HG03066 (cell line): Measurements from ENCODE around the gene PAPSS1.
"Not testable (repeated sequence)": the region's sequence is repeated elsewhere in the genome, so short reads cannot be mapped to it uniquely, and the experiment has no call there.

Source experiments
- ATAC-seq: cut with Tn5 transposase; IDR thresholded peaks from one replicate; pipeline ENCODE4 v1.9.1; 2021; ENCODE audit warnings: low read depth; ENCODE audit not compliant: unreplicated experiment

The PAPSS1 gene

GRCh38 chr4:107719922-107720722 is at the start of gene PAPSS1:
PAPSS1 (minus strand) TSS chr4:107720234; CDS start chr4:107720179, 55 bp downstream.
- ATAC-seq: peak; percentile 83

DNA sequence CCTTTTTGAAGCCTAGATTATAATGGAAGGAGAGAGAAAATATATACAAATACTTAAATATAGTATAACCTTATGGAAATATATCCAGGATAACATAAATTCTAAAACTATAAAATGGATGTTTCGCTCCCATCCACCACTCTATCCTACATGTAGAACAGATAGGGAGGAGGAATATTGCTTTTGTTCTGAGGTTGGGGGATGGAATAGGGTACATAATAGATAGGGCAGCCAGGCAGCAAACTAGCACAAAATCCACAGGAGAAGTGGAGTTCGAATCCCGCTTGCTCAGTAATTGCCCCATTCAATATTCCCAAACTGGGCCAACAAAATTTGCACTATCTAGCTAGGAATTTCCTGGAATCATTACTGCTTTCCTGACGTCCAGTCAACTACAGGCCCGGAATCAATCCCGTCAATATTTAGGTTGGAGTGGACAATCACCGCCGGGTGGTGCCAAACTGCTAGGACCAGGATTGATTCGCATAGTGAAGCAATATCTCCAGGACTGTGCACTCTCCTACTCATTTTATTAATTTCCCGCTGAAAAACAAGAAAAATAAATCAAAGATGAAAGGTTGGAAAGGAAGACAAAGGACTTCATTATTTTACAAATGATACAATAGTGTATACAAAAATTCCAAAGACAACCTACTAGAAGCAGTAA is 40.4 kb upstream of the PAPSS1 start:
- no peak for ATAC-seq

DNA sequence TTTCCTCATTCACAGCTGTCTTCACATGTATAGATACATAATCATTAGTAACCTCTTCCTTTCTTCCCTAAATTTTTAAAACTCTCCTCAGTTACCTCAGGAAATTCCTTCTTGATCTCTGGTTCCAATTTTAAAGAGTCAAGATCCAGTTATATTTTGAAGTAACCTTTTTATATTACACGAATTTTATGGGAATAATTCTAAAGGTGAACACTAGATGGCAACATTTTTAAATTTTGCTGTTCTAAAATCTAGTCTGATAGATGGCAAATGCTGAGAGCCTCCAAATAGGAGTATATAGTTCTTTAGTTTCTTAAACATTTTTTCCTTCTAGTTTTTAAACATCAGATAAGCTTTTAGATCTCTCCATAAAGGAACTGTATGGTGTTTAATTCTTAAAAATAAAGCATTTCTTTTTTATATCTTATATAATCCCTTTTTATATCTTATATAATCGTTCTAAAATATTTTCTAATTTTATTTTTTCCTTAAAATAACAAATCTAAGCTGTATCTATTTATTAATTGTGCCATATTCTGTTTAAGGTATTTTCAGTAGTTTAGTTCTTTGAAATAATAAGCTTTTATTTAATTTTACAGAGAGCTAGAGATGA is 37.9 kb upstream of the PAPSS1 start:
- no peak for ATAC-seq

- no peak for ATAC-seq
These were observed 37.2 kb upstream of the PAPSS1 start for GRCh38 chr4:107757283-107757682.

GRCh38 chr4:107755841-107756356 is 35.9 kb upstream of the PAPSS1 start:
- no peak for ATAC-seq

DNA sequence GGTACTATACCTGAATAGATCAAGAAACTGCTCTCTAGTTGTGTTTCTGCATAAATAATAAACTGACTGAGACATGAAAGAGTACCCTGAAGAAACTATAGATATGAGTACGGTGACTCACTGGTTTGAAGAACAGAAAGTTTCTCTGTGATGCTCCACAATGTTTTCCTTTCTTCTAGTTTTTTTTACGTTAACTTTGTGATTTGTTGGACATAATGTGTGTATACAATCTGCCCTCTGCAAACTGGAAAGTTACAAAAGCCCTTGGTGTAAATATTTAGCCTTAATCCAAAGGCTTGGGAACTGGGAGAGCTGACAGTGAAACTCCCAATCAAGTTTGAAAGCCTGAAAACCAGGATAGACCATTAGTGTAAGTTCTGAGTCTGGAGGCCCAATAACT is 31.6 kb upstream of the PAPSS1 start:
- ATAC-seq: no peak

DNA sequence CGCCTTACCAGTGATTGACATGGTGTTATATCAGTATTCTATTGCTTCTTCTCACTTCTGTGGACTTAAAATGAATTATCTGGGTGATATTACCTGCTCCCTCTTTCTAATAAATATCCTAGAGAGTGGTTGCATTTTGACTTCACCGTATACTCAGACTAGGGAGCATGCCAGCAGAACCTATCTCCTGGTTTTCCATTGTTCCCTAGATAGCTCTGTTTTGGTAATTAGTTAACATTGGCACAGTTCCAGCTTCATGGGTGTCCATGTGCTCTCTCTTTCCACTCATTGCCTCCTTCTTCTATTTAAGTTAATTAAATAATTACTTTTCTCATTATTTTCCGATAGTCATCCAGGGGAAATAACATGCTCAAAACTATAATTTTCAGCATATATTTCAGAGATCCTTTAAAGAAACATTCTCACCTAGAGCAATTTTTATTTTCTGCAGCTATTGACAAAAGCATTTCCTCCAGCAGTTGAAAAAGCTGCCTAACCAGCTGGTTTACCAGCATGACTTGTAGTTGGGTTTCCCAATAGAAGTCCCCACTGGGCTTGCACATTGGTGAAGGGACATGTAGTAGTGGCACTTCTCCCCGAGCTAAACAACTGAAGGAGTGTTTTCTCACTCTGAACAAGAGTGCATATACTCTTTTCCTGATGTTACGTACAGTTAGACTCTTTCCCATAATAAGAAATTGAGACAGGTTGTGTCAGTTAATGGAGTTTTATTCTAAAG is 27.9 kb upstream of the PAPSS1 start:
- ATAC-seq: no peak

DNA sequence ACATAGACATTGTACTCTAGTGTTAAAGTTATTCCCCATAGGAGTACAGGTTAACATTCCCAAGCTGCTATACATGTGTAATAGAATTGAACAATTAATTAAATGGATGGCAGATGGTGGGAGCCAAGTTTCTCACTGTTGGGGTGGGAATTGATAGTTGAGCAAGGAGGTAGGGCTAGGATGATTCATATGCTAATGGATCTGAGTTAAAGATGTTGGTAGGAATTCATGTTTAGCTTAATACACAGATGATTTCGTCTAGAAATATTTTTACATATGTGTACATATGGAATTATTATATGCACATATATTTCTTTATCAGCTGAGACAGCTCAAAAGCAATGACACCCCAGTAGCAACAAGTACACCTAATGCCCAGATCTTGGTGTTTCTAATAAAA is 26.1 kb upstream of the PAPSS1 start:
- no peak for ATAC-seq

DNA sequence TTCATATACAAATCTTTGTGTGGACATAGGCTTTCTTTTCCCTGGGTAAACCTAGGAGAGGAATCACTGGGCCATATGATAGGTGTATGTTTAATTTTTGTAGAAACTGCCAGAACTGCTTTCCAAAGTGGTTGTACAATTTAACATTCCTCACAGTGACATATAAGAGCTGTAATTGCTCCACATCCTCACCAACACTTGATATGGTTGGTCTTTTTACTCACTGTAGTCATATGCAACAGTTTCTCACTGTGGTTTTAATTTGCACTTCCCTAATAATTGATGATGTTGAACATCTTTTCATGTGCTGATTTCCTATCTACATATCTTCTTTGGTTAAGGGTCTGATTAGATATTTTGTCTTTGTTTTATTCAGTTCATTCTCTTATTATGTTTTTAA is 24.5 kb upstream of the PAPSS1 start:
- ATAC-seq: no peak

DNA sequence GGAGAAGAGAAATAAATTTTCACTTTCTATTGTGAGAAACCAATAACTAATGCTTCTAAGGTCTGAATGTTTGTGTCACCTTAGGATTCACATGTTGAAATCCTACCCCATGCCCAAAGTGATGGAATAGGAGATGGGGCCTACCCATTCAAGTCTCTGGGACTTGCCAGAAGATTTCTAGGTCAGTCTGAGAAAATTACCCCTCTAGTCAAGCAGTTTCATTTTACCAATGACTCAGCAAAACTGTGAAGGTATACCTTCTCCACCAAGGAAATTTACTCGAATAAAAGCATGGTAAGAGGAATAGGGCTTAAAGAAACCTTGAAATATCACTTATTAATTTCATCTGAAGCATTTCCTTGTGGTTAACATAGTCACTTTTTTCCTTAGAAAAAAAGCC is 23.5 kb upstream of the PAPSS1 start:
- no peak for ATAC-seq

GRCh38 chr4:107742791-107743190 is 22.8 kb upstream of the PAPSS1 start:
- ATAC-seq: no peak

GRCh38 chr4:107742196-107742595 is 22.2 kb upstream of the PAPSS1 start:
- ATAC-seq: no peak

- ATAC-seq: no peak
These were observed 21.1 kb upstream of the PAPSS1 start for GRCh38 chr4:107740950-107741701.

- ATAC-seq: no peak
These were observed 20.3 kb upstream of the PAPSS1 start for GRCh38 chr4:107740381-107740780.

DNA sequence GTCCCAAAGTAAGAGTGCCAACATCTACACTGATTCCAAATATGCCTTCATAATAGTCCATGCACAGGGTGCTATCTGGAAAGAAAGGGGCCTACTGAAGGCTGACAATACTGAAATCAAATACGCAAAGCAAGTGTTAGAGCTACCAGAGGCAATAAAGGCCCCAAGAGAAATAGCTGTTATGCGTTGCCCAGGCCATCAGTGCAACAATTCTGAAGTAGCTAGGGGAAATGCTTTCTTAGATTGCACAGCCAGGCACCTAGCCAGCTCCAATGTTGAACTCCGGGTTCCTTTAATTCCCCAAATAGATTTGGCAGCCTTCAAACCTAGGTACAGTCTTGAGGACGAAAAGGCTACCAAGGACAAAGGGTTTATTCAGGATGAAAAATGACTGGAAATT is 17.4 kb upstream of the PAPSS1 start:
- ATAC-seq: no peak

- peak; percentile 56 for ATAC-seq
These were observed 17.0 kb upstream of the PAPSS1 start for GRCh38 chr4:107736924-107737448.

DNA sequence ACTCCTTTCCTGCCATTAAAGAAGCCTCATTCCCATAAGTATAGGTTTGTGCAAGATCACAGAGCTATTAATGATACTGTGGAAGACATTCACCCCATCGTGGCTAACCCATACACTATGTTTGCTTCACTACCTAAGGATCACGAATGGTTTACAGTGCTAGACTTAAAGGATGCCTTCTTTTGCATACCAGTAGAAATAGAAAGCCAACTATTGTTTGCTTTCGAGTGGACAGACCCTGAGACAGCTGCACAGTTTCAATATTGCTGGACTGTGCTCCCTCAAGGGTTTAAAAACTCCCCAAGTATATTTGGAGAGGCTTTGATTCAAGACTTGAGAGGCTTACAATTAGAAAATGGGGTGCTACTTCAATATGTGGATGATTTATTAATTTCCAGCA is 16.0 kb upstream of the PAPSS1 start:
- ATAC-seq: peak; percentile 63

GRCh38 chr4:107734120-107734519 is 14.1 kb upstream of the PAPSS1 start:
- no peak for ATAC-seq

DNA sequence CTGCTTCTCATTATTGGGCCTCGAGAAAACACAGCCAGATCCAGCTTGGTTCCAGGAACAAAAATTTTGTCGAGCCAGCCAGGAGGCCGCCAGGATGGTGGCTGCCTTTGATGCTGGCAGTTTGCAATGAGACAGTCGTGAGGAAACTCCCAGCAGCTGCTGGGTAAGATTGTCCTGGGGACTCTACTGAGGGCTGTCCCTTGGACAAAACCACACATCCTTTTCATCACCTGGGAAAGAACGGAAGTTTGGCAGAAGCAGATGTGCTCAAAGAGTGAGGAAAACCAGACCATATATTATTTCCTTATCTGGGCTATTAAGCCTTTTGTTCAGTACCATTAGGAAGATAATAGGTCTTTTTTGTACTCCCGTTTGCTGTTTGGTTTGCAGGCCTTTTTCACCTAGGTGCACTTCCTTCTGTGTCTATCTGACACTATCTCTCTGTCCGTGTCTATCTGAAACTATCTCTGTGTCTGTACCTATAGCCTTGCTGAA is 13.4 kb upstream of the PAPSS1 start:
- ATAC-seq: no peak

DNA sequence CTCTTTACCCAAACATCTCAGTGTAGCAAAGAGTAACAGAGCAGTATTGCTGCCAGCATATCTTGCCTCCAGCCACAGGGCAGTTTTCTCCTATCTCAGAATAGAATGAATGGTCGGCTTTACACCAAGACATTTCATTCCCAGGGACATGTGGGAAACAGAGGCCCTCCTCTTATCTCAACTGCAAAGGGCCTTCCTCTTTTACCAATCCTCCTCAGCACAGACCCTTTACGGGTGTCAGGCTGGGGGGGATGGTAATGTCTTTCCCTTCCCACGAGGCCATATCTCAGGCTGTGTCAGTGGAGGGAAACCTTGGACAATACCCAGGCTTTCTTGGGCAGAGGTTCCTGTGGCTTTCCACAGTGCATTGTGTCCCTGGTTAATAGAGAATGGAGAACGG is 9.0 kb upstream of the PAPSS1 start:
- not testable (repeated sequence) for ATAC-seq
